ENCODE results near the gene ZNF407. TPM values are rescaled to one million over a fixed set of nuclear protein-coding genes. Genes with fewer than 3 reads are reported as not detected.

Gene ZNF407
- total and polyA plus RNA-seq, 4 donors, result 2.8 to 34.9 (median 9.5) TPM

DNA sequence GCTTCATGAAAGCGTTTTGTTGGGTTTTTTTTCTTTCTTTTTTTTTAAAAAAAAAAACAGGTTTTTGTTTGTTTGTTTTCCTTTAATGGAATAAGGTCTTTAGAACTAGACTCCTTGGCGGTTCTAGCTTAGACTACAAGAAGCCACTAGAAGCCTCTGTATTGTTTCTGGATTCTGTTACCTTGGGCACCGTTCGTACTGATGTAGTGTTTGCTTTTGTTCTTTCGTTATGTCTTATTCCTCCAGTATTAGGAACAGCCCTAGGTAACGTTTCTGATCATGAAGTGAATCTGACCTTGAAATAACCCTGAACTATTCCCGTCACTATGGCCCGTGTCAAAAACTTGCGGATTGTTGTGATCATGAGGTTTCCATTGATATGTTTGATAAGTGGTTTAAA lies 446.6 kb downstream of the ZNF407 start:
- H3K4me1 ChIP-seq (ENCODE audit: control insufficient read depth in 5 of 5, insufficient read depth in 5 of 5, low read length in 5 of 5), result peaks cover 0 to 10% (median 6%) of the 10 kb centered on the region in 5 donors
- H3K9me3 ChIP-seq (ENCODE audit: control insufficient read depth in 4 of 4, insufficient read depth in 3 of 4, low read length in 3 of 4), result no peaks in the 10 kb centered on the region
- TF ChIP-seq, protein P1, sequence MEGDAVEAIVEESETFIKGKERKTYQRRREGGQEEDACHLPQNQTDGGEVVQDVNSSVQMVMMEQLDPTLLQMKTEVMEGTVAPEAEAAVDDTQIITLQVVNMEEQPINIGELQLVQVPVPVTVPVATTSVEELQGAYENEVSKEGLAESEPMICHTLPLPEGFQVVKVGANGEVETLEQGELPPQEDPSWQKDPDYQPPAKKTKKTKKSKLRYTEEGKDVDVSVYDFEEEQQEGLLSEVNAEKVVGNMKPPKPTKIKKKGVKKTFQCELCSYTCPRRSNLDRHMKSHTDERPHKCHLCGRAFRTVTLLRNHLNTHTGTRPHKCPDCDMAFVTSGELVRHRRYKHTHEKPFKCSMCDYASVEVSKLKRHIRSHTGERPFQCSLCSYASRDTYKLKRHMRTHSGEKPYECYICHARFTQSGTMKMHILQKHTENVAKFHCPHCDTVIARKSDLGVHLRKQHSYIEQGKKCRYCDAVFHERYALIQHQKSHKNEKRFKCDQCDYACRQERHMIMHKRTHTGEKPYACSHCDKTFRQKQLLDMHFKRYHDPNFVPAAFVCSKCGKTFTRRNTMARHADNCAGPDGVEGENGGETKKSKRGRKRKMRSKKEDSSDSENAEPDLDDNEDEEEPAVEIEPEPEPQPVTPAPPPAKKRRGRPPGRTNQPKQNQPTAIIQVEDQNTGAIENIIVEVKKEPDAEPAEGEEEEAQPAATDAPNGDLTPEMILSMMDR (IDR thresholded peaks at IDR 0.05; ENCODE audit: control extremely low read depth, extremely low read depth), result no peak
- ATAC-seq (ENCODE audit: insufficient read depth, low FRiP score), result no peak
- H3K36me3 ChIP-seq (ENCODE audit: control insufficient read depth in 4 of 4, insufficient read depth in 4 of 4, low read length in 4 of 4), result peaks cover 0 to 1% (median 0%) of the 10 kb centered on the region in 4 donors
- no peaks in the 10 kb centered on the region for H3K27me3 ChIP-seq (ENCODE audit: control insufficient read depth in 3 of 3, insufficient read depth in 3 of 3, low read length in 2 of 3)
- H3K27ac ChIP-seq (ENCODE audit: low read depth in 1 of 2, low read length in 1 of 2), result no peak overlapping the region
- peak in 1 of 3 donors; percentile 29 for DNase-seq
- H3K9ac ChIP-seq (ENCODE audit: insufficient read depth in 1 of 2, low read length in 2 of 2), result no peak overlapping the region
- WGBS, 2 donors, result 79 to 90% methylated on average over 9 of the region's 9 CpGs
- no peak overlapping the region for H3K4me3 ChIP-seq

DNA sequence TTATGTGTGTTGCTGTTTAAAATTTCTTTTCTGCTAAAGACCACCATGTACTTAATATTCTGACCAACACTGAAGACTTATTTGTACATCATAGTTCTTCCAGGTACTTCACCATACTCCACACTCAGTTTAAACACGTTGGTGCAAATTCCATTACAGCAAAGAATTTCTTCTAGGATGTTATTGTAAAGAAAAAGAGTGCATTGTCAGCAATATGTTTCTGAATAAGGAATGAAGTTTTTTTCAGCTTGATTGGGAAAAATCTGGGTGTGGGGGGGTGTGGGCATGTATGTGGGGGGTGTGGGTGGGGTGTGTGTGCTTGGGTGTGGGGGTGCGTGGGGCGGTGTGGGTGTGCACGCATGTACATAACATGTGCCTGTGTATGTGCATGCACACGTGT lies 447.1 kb downstream of the ZNF407 start:
- Histone ChIP-seq H3K4me3 (no peak overlapping the region), H3K4me1 (ENCODE audit: control insufficient read depth in 5 of 5, insufficient read depth in 5 of 5, low read length in 5 of 5) (peaks cover 0 to 11% (median 6%) of the 10 kb centered on the region in 5 donors), H3K36me3 (ENCODE audit: control insufficient read depth in 4 of 4, insufficient read depth in 4 of 4, low read length in 4 of 4) (peaks cover 0 to 1% (median 0%) of the 10 kb centered on the region in 4 donors), H3K9ac (ENCODE audit: insufficient read depth in 1 of 2, low read length in 2 of 2) (no peak overlapping the region), H3K27ac (ENCODE audit: low read depth in 1 of 2, low read length in 1 of 2) (no peak overlapping the region), H3K27me3 (ENCODE audit: control insufficient read depth in 3 of 3, insufficient read depth in 3 of 3, low read length in 2 of 3) (no peaks in the 10 kb centered on the region), H3K9me3 (ENCODE audit: control insufficient read depth in 4 of 4, insufficient read depth in 3 of 4, low read length in 3 of 4) (no peaks in the 10 kb centered on the region)
- TF ChIP-seq, protein P1 (IDR thresholded peaks at IDR 0.05; ENCODE audit: control extremely low read depth, extremely low read depth), result no peak
- ATAC-seq (ENCODE audit: insufficient read depth, low FRiP score) (no peak), DNase-seq (peak in 1 of 3 donors; percentile 32)
- 76 to 87% methylated on average over 5 of the region's 5 CpGs for WGBS, 2 donors

DNA sequence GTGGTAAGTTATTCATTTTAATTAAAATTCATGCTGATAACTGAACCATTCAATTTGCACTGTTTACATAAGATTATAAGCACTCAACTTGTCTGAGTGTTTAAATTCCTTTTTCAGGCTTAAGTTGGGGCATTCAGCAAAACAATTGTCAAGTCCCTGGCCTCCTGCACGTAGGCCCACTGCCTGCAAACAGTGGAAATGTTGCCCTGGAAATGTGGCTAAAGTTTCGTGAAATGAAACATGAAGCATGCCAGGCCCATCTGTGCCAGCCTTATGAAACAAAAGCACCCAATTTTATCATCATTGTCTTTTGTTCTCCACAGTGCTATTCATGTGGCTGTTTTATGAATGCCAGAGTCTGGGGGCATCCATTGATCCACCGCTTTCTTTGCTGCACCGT lies 447.6 kb downstream of the ZNF407 start:
- TF ChIP-seq, protein P1 (IDR thresholded peaks at IDR 0.05; ENCODE audit: control extremely low read depth, extremely low read depth), result no peak
- ATAC-seq (ENCODE audit: insufficient read depth, low FRiP score) (no peak), DNase-seq (peak; percentile 53 to 73 (median 58))
- H3K27ac ChIP-seq (ENCODE audit: low read depth in 1 of 2, low read length in 1 of 2), result no peak overlapping the region
- peaks cover 0 to 1% (median 0%) of the 10 kb centered on the region in 4 donors for H3K36me3 ChIP-seq (ENCODE audit: control insufficient read depth in 4 of 4, insufficient read depth in 4 of 4, low read length in 4 of 4)
- H3K4me1 ChIP-seq (ENCODE audit: control insufficient read depth in 5 of 5, insufficient read depth in 5 of 5, low read length in 5 of 5), result peaks cover 0 to 11% (median 6%) of the 10 kb centered on the region in 5 donors
- no peak overlapping the region for H3K9ac ChIP-seq (ENCODE audit: insufficient read depth in 1 of 2, low read length in 2 of 2)
- no peak overlapping the region for H3K4me3 ChIP-seq
- H3K9me3 ChIP-seq (ENCODE audit: control insufficient read depth in 4 of 4, insufficient read depth in 3 of 4, low read length in 3 of 4), result peaks cover 0 to under 1% (median 0%) of the 10 kb centered on the region in 4 donors
- H3K27me3 ChIP-seq (ENCODE audit: control insufficient read depth in 3 of 3, insufficient read depth in 3 of 3, low read length in 2 of 3), result no peaks in the 10 kb centered on the region
- 81 to 93% methylated on average over 4 of the region's 4 CpGs for WGBS, 2 donors
